KG1 (cell line): ENCODE measurements around the gene INSR.
"Not testable (repeated sequence)": the region's sequence is repeated elsewhere in the genome, so short reads cannot be mapped to it uniquely, and the experiment has no call there.

ENCODE experiments used
- DNase-seq: peaks from one replicate; lab custom pipeline; 2025; lab: John Stamatoyannopoulos, UW

INSR gene

GRCh38 chr19:7258041-7258839 lies 36.0 kb downstream of the INSR start:
- DNase-seq, result no peak

- no peak for DNase-seq
These were observed 36.8 kb downstream of the INSR start for GRCh38 chr19:7257148-7258040.

- no peak for DNase-seq
These were observed 38.6 kb downstream of the INSR start for GRCh38 chr19:7255631-7256030.

- no peak for DNase-seq
These were observed 39.1 kb downstream of the INSR start for GRCh38 chr19:7255119-7255518.

- DNase-seq, result no peak
These were observed 39.6 kb downstream of the INSR start for GRCh38 chr19:7254590-7254989.

GRCh38 chr19:7252364-7252763 lies 41.9 kb downstream of the INSR start:
- DNase-seq, result no peak

- no peak for DNase-seq
These were observed 42.7 kb downstream of the INSR start for GRCh38 chr19:7251494-7251893.

GRCh38 chr19:7250951-7251350 lies 43.3 kb downstream of the INSR start:
- DNase-seq, result no peak

- no peak for DNase-seq
These were observed 44.1 kb downstream of the INSR start for GRCh38 chr19:7250057-7250596.

- DNase-seq, result no peak
These were observed 47.1 kb downstream of the INSR start for GRCh38 chr19:7247155-7247554.

- DNase-seq, result no peak
These were observed 47.6 kb downstream of the INSR start for GRCh38 chr19:7246601-7247000.

- no peak for DNase-seq
These were observed 51.5 kb downstream of the INSR start for GRCh38 chr19:7242601-7243258.

GRCh38 chr19:7238051-7238450 lies 56.2 kb downstream of the INSR start:
- DNase-seq, result no peak

- no peak for DNase-seq
These were observed 58.1 kb downstream of the INSR start for GRCh38 chr19:7236153-7236552.

GRCh38 chr19:7230826-7231225 lies 63.4 kb downstream of the INSR start:
- DNase-seq, result no peak

- DNase-seq, result no peak
These were observed 64.5 kb downstream of the INSR start for GRCh38 chr19:7229735-7230134.

GRCh38 chr19:7228935-7229541 lies 65.2 kb downstream of the INSR start:
- no peak for DNase-seq

GRCh38 chr19:7227735-7228134 lies 66.5 kb downstream of the INSR start:
- DNase-seq, result no peak

- DNase-seq, result not testable (repeated sequence)
These were observed 67.1 kb downstream of the INSR start for GRCh38 chr19:7227149-7227548.

- no peak for DNase-seq
These were observed 67.5 kb downstream of the INSR start for GRCh38 chr19:7226739-7227138.

GRCh38 chr19:7225741-7226140 lies 68.5 kb downstream of the INSR start:
- DNase-seq, result no peak

GRCh38 chr19:7224995-7225394 lies 69.2 kb downstream of the INSR start:
- no peak for DNase-seq
